ENCODE results near the gene OTUD3.

GRCh38 chr1:19844731-19845495, 37.3 kb upstream of the OTUD3 start:
- no peak for TF ChIP-seq CTCF (IDR thresholded peaks at IDR 0.05)
- TF ChIP-seq POLR2A (IDR thresholded peaks at IDR 0.05) = no peak
- TF ChIP-seq EP300 (IDR thresholded peaks at IDR 0.05) = no peak

All from tibial nerve (tissue), 4 donors.